ENCODE measurements around the gene PIWIL4. TPM values are rescaled to one million over a fixed set of nuclear protein-coding genes. Genes with fewer than 3 reads are reported as not detected.

PIWIL4 gene
- total RNA-seq (1 to 10 TPM in 4 of 5 experiments, under 1 TPM in 1; 0.80 to 3.1 (median 1.5) TPM), polyA plus RNA-seq (under 1 TPM; 0.59 to 0.90 TPM), total RNA-seq (3.8 reads per million, percentile 19 among the genes with 10 or more reads in this experiment)

GRCh38 chr11:94567181-94567670, at the start of gene PIWIL4:
Gene PIWIL4, plus strand, starts transcription at chr11:94567368. Its CDS starts 151 bp downstream, at chr11:94567519.
- Histone ChIP-seq H3K27me3 (ENCODE audit: control insufficient read depth in 2 of 2, insufficient read depth in 2 of 2, low read length in 2 of 2) (no peaks in the 10 kb centered on the region), H3K4me3 (ENCODE audit: low read length) (no peak within 1 kb of the TSS), H3K36me3 (ENCODE audit: control insufficient read depth in 2 of 3, insufficient read depth in 3 of 3, low read length in 3 of 3) (no peaks in the 10 kb centered on the region), H3K4me1 (ENCODE audit: control insufficient read depth in 2 of 2, insufficient read depth in 2 of 2, low read length in 2 of 2) (no peaks in the 10 kb centered on the region), H3K9me3 (ENCODE audit: control insufficient read depth in 2 of 3, low read length in 3 of 3) (no peaks in the 10 kb centered on the region), H3K27ac (ENCODE audit: low read depth, low read length) (no peak within 1 kb of the TSS)
- POLR2A ChIA-PET: no interaction called here
- peaks cover 0 to 4% (median 0%) of the 10 kb centered on the region in 11 donors for H3K9me3 Mint-ChIP-seq
- DNase-seq: no peak
- no peaks in the 10 kb centered on the region for H3K36me3 Mint-ChIP-seq
- no peak within 1 kb of the TSS for H3K27ac Mint-ChIP-seq
- intact Hi-C loops (cut with micrococcal nuclease): no loop called here
- CTCF ChIA-PET: no interaction called here
- H3K4me3 Mint-ChIP-seq: no peak within 1 kb of the TSS
- ATAC-seq: no peak
- peaks cover 0 to 1% (median 0%) of the 10 kb centered on the region in 5 donors for H3K27me3 Mint-ChIP-seq
- H3K4me1 Mint-ChIP-seq: no peaks in the 10 kb centered on the region

GRCh38 chr11:94518300-94518699, 48.9 kb upstream of the PIWIL4 start:
- Mint-ChIP-seq H3K36me3 (no peaks in the 10 kb centered on the region), H3K9me3 (no peaks in the 10 kb centered on the region), H3K27me3 (peaks cover 15 to 39% (median 17%) of the 10 kb centered on the region in 5 donors), H3K4me3 (no peak overlapping the region), H3K27ac (no peak overlapping the region), H3K4me1 (peaks cover 0 to 2% (median under 1%) of the 10 kb centered on the region in 7 donors)
- no peak overlapping the region for H3K27ac ChIP-seq (ENCODE audit: low read depth, low read length)
- H3K4me1 ChIP-seq (ENCODE audit: control insufficient read depth in 2 of 2, insufficient read depth in 2 of 2, low read length in 2 of 2): no peaks in the 10 kb centered on the region
- ATAC-seq: no peak
- intact Hi-C loops (cut with micrococcal nuclease): loop anchor here in 1 of 2 donors (5.0 kb wide), 1 partner anchor 619 kb away; no protein-coding TSS in a partner anchor
- DNase-seq: no peak
- H3K27me3 ChIP-seq (ENCODE audit: control insufficient read depth in 2 of 2, insufficient read depth in 2 of 2, low read length in 2 of 2): no peaks in the 10 kb centered on the region
- H3K9me3 ChIP-seq (ENCODE audit: control insufficient read depth in 2 of 3, low read length in 3 of 3): no peaks in the 10 kb centered on the region
- H3K4me3 ChIP-seq (ENCODE audit: low read length): no peak overlapping the region
- ChIA-PET CTCF (interaction anchor here (0.6 kb wide), 1 partner anchor 777 kb away, joined by 4 read pairs; the partner anchor contains the start of gene C11orf54), POLR2A (no interaction called here)
- no peaks in the 10 kb centered on the region for H3K36me3 ChIP-seq (ENCODE audit: control insufficient read depth in 2 of 3, insufficient read depth in 3 of 3, low read length in 3 of 3)

- H3K4me1 ChIP-seq (ENCODE audit: control insufficient read depth in 2 of 2, insufficient read depth in 2 of 2, low read length in 2 of 2): no peaks in the 10 kb centered on the region
- no peak overlapping the region for H3K4me3 ChIP-seq (ENCODE audit: low read length)
- H3K27ac Mint-ChIP-seq: no peak overlapping the region
- H3K27ac ChIP-seq (ENCODE audit: low read depth, low read length): no peak overlapping the region
- H3K36me3 Mint-ChIP-seq: no peaks in the 10 kb centered on the region
- no peaks in the 10 kb centered on the region for H3K9me3 ChIP-seq (ENCODE audit: control insufficient read depth in 2 of 3, low read length in 3 of 3)
- CTCF ChIA-PET: interaction anchor here (0.8 to 1.4 kb wide), 2 partner anchors 14 to 29 kb away, joined by 3 to 5 read pairs; no protein-coding TSS in a partner anchor
- DNase-seq: peak in 4 of 9 donors; percentile 18 to 41 (median 26)
- no peaks in the 10 kb centered on the region for H3K4me1 Mint-ChIP-seq
- no peak overlapping the region for H3K4me3 Mint-ChIP-seq
- no peaks in the 10 kb centered on the region for H3K9me3 Mint-ChIP-seq
- H3K27me3 Mint-ChIP-seq: peaks cover 15 to 40% (median 21%) of the 10 kb centered on the region in 5 donors
- H3K27me3 ChIP-seq (ENCODE audit: control insufficient read depth in 2 of 2, insufficient read depth in 2 of 2, low read length in 2 of 2): no peaks in the 10 kb centered on the region
- POLR2A ChIA-PET: no interaction called here
- no peaks in the 10 kb centered on the region for H3K36me3 ChIP-seq (ENCODE audit: control insufficient read depth in 2 of 3, insufficient read depth in 3 of 3, low read length in 3 of 3)
- ATAC-seq: peak; percentile 70
- intact Hi-C loops (cut with micrococcal nuclease): loop anchor here (1.0 to 5.0 kb wide), 10 partner anchors 23 to 1907 kb away; partner anchors contain the start of gene FUT4 (in 2 of the 2)
Observed at GRCh38 chr11:94519478-94520084, 47.6 kb upstream of the PIWIL4 start.

- Histone ChIP-seq H3K36me3 (ENCODE audit: control insufficient read depth in 2 of 3, insufficient read depth in 3 of 3, low read length in 3 of 3) (no peaks in the 10 kb centered on the region), H3K4me1 (ENCODE audit: control insufficient read depth in 2 of 2, insufficient read depth in 2 of 2, low read length in 2 of 2) (no peaks in the 10 kb centered on the region), H3K27me3 (ENCODE audit: control insufficient read depth in 2 of 2, insufficient read depth in 2 of 2, low read length in 2 of 2) (no peaks in the 10 kb centered on the region), H3K9me3 (ENCODE audit: control insufficient read depth in 2 of 3, low read length in 3 of 3) (no peaks in the 10 kb centered on the region), H3K4me3 (ENCODE audit: low read length) (no peak overlapping the region), H3K27ac (ENCODE audit: low read depth, low read length) (no peak overlapping the region)
- intact Hi-C loops (cut with micrococcal nuclease): loop anchor here in 1 of 2 donors (2.0 kb wide), 1 partner anchor 21 kb away; the partner anchor contains the start of gene FUT4
- Mint-ChIP-seq H3K4me3 (no peak overlapping the region), H3K9me3 (no peaks in the 10 kb centered on the region), H3K4me1 (no peaks in the 10 kb centered on the region), H3K27me3 (peaks cover 3 to 31% (median 13%) of the 10 kb centered on the region in 5 donors), H3K36me3 (no peaks in the 10 kb centered on the region), H3K27ac (no peak overlapping the region)
- ATAC-seq: peak; percentile 51
- ChIA-PET CTCF (interaction anchor here (0.6 to 1.6 kb wide), 2 partner anchors 75 to 1120 kb away, joined by 3 to 4 read pairs; no protein-coding TSS in a partner anchor), POLR2A (interaction anchor here (0.7 kb wide), 1 partner anchor 1431 kb away, joined by 4 read pairs; no protein-coding TSS in a partner anchor)
- no peak for DNase-seq
Observed at GRCh38 chr11:94521684-94522083, 45.5 kb upstream of the PIWIL4 start.

GRCh38 chr11:94524341-94524740, 42.8 kb upstream of the PIWIL4 start:
- Histone ChIP-seq H3K9me3 (ENCODE audit: control insufficient read depth in 2 of 3, low read length in 3 of 3) (no peaks in the 10 kb centered on the region), H3K36me3 (ENCODE audit: control insufficient read depth in 2 of 3, insufficient read depth in 3 of 3, low read length in 3 of 3) (no peaks in the 10 kb centered on the region), H3K27me3 (ENCODE audit: control insufficient read depth in 2 of 2, insufficient read depth in 2 of 2, low read length in 2 of 2) (no peaks in the 10 kb centered on the region), H3K27ac (ENCODE audit: low read depth, low read length) (no peak overlapping the region), H3K4me3 (ENCODE audit: low read length) (no peak overlapping the region), H3K4me1 (ENCODE audit: control insufficient read depth in 2 of 2, insufficient read depth in 2 of 2, low read length in 2 of 2) (no peaks in the 10 kb centered on the region)
- no peak for DNase-seq
- Mint-ChIP-seq H3K4me1 (no peaks in the 10 kb centered on the region), H3K9me3 (no peaks in the 10 kb centered on the region), H3K36me3 (no peaks in the 10 kb centered on the region), H3K4me3 (no peak overlapping the region), H3K27me3 (peaks cover 11 to 44% (median 34%) of the 10 kb centered on the region in 5 donors), H3K27ac (no peak overlapping the region)
- ChIA-PET CTCF (no interaction called here), POLR2A (no interaction called here)
- intact Hi-C loops (cut with micrococcal nuclease): no loop called here
- ATAC-seq: no peak

- no peak overlapping the region for H3K27ac Mint-ChIP-seq
- H3K4me1 ChIP-seq (ENCODE audit: control insufficient read depth in 2 of 2, insufficient read depth in 2 of 2, low read length in 2 of 2): no peaks in the 10 kb centered on the region
- H3K27ac ChIP-seq (ENCODE audit: low read depth, low read length): no peak overlapping the region
- no peak for DNase-seq
- H3K36me3 ChIP-seq (ENCODE audit: control insufficient read depth in 2 of 3, insufficient read depth in 3 of 3, low read length in 3 of 3): no peaks in the 10 kb centered on the region
- no peaks in the 10 kb centered on the region for H3K4me1 Mint-ChIP-seq
- ChIA-PET POLR2A (no interaction called here), CTCF (interaction anchor here (0.8 kb wide), 1 partner anchor 13 kb away, joined by 3 read pairs; the partner anchor contains the start of gene C11orf97)
- no peaks in the 10 kb centered on the region for H3K9me3 ChIP-seq (ENCODE audit: control insufficient read depth in 2 of 3, low read length in 3 of 3)
- intact Hi-C loops (cut with micrococcal nuclease): no loop called here
- H3K27me3 ChIP-seq (ENCODE audit: control insufficient read depth in 2 of 2, insufficient read depth in 2 of 2, low read length in 2 of 2): no peaks in the 10 kb centered on the region
- H3K36me3 Mint-ChIP-seq: no peaks in the 10 kb centered on the region
- no peak overlapping the region for H3K4me3 ChIP-seq (ENCODE audit: low read length)
- H3K9me3 Mint-ChIP-seq: no peaks in the 10 kb centered on the region
- no peak overlapping the region for H3K4me3 Mint-ChIP-seq
- ATAC-seq: no peak
- peaks cover 11 to 51% (median 36%) of the 10 kb centered on the region in 5 donors for H3K27me3 Mint-ChIP-seq
Observed at GRCh38 chr11:94525546-94526324, 41.4 kb upstream of the PIWIL4 start.

Data from naive thymus-derived CD4-positive, alpha-beta T cell (primary cell).